SK-N-SH (cell line): ENCODE data around the gene CDO1. TPM values are rescaled to one million over a fixed set of nuclear protein-coding genes. Genes with fewer than 3 reads are reported as not detected.
"Not testable (repeated sequence)": the region's sequence is repeated elsewhere in the genome, so short reads cannot be mapped to it uniquely, and the experiment has no call there.

Experiments used
- CTCF ChIA-PET: fragments of 300-600, 350-600 bp; formaldehyde crosslinking; extraction: SDS; loops from one replicate; lab custom pipeline; 2021; lab: Yijun Ruan, JAX
- POLR2A ChIA-PET: fragments of 350-600 bp; sonication (Branson Sonifier 250); formaldehyde crosslinking; extraction: SDS; loops from one replicate; lab custom pipeline; 2020; ENCODE audit warnings: antibody characterized with exemption, inconsistent platforms; lab: Yijun Ruan, JAX
- DNase-seq: peaks from one replicate; pipeline ENCODE4 v3.0.0; 2012
- H2AFZ ChIP-seq: fragments of 200-600 bp; sonication (generic); 2 replicates; pipeline ENCODE4 v1.8.1; 2016; ENCODE audit warnings: antibody characterized with exemption, mild to moderate bottlenecking, low read depth
- H3F3A ChIP-seq: fragments of 200-600 bp; sonication (generic); replicated peaks from 2 replicates; pipeline ENCODE3; 2016; ENCODE audit warnings: antibody characterized with exemption, mild to moderate bottlenecking; ENCODE audit not compliant: insufficient read depth
- H3K27ac ChIP-seq, 2 experiments: fragments of 200-500 bp in 1 of 2; fragments of 200-600 bp in 1 of 2; sonication (Bioruptor generic) in 1 of 2; sonication (generic), shearing (Covaris generic) in 1 of 2; 2 replicates each; pipeline versions ENCODE4 v1.5.1 to v1.6.1; 2014 to 2016; ENCODE audit warnings: low read depth in 2 of 2, inconsistent platforms in 1 of 2, low read length in 1 of 2, mild to moderate bottlenecking in 1 of 2, mixed read lengths in 1 of 2
- H3K27me3 ChIP-seq: fragments of 200-600 bp; sonication (generic), shearing (Covaris generic); 2 replicates; pipeline ENCODE4 v1.6.1; 2016; ENCODE audit warnings: mixed run types; ENCODE audit not compliant: insufficient read depth
- H3K36me3 ChIP-seq, 2 experiments: fragments of 200-500 bp in 1 of 2; fragments of 200-600 bp in 1 of 2; sonication (Bioruptor generic) in 1 of 2; sonication (generic) in 1 of 2; replicated peaks in 1 of 2; 2 replicates each; pipeline versions ENCODE3 to v1.5.1; 2014 to 2016; ENCODE audit warnings: low read length in 1 of 2, mild to moderate bottlenecking in 1 of 2; ENCODE audit not compliant: insufficient read depth in 2 of 2, control insufficient read depth in 1 of 2
- H3K4me1 ChIP-seq, 2 experiments: fragments of 200-500 bp in 1 of 2; fragments of 200-600 bp in 1 of 2; sonication (Bioruptor generic) in 1 of 2; sonication (generic), shearing (Covaris generic) in 1 of 2; 2 replicates each; pipeline versions ENCODE4 v1.5.1 to v1.6.1; 2014 to 2016; ENCODE audit warnings: low read depth in 1 of 2, low read length in 1 of 2, mixed run types in 1 of 2; ENCODE audit not compliant: insufficient read depth in 2 of 2, control insufficient read depth in 1 of 2
- H3K4me2 ChIP-seq: fragments of 200-600 bp; sonication (generic), shearing (Covaris generic); 2 replicates; pipeline ENCODE4 v1.6.1; 2017; ENCODE audit warnings: mixed run types
- H3K4me3 ChIP-seq, 2 experiments: fragments of 200-500 bp in 1 of 2; fragments of 200-600 bp in 1 of 2; sonication (Bioruptor generic) in 1 of 2; sonication (generic), shearing (Covaris generic) in 1 of 2; 2 replicates each; pipeline versions ENCODE4 v1.5.1 to v1.8.1; 2014 to 2016; ENCODE audit warnings: low read depth in 2 of 2, inconsistent platforms in 1 of 2, low read length in 1 of 2, mild to moderate bottlenecking in 1 of 2, mixed read lengths in 1 of 2, moderate library complexity in 1 of 2
- H3K79me2 ChIP-seq: fragments of 200-600 bp; sonication (generic); 2 replicates; pipeline ENCODE4 v1.8.1; 2017; ENCODE audit warnings: mild to moderate bottlenecking; ENCODE audit not compliant: insufficient read depth
- H3K9ac ChIP-seq: fragments of 200-600 bp; sonication (generic); 2 replicates; pipeline ENCODE4 v1.6.1; 2017; ENCODE audit warnings: mixed run types
- H3K9me2 ChIP-seq: fragments of 200-600 bp; sonication (generic); 2 replicates; pipeline ENCODE4 v1.6.1; 2017; ENCODE audit warnings: mixed run types
- H3K9me3 ChIP-seq: fragments of 200-600 bp; sonication (generic); 2 replicates; pipeline ENCODE4 v1.6.1; 2017; ENCODE audit warnings: mixed run types, mild to moderate bottlenecking, moderate library complexity
- H4K20me1 ChIP-seq: fragments of 200-600 bp; sonication (generic); 2 replicates; pipeline ENCODE4 v1.6.1; 2017; ENCODE audit warnings: mild to moderate bottlenecking, mixed run types; ENCODE audit not compliant: insufficient read depth
- ELF1 ChIP-seq: IDR thresholded peaks from 2 replicates; pipeline ENCODE4 v1.4.0; 2012
- EZH2phosphoT487 ChIP-seq: fragments of 200-600 bp; sonication (generic); IDR thresholded peaks from 2 replicates; pipeline ENCODE4 v1.6.1; 2017; ENCODE audit warnings: low read depth, mixed run types, mild to moderate bottlenecking, antibody characterized with exemption, moderate library complexity, borderline replicate concordance
- FOXM1 ChIP-seq: IDR thresholded peaks from 2 replicates; pipeline ENCODE4 v1.4.0; 2012; ENCODE audit warnings: low read depth, mild to moderate bottlenecking
- GABPA ChIP-seq: IDR thresholded peaks from 2 replicates; pipeline ENCODE4 v1.4.0; 2012; ENCODE audit warnings: low read depth, mild to moderate bottlenecking
- MEF2A ChIP-seq: IDR thresholded peaks from 2 replicates; pipeline ENCODE4 v1.4.0; 2012; ENCODE audit warnings: low read depth, borderline replicate concordance
- RCOR1 ChIP-seq: fragments of 150-350 bp; IDR thresholded peaks from 2 replicates; pipeline ENCODE4 v1.6.1; 2017; ENCODE audit warnings: antibody characterized with exemption, low read length
- REST ChIP-seq: IDR thresholded peaks from 2 replicates; pipeline ENCODE4 v1.6.1; 2012; ENCODE audit warnings: mild to moderate bottlenecking, low read depth, low read length, moderate library complexity
- RFX5 ChIP-seq: IDR thresholded peaks from 2 replicates; pipeline ENCODE4 v1.6.1; 2012; ENCODE audit warnings: mild to moderate bottlenecking, improper control_type of control experiment, low read length
- SMC3 ChIP-seq: IDR thresholded peaks from 2 replicates; pipeline ENCODE4 v1.6.1; 2012; ENCODE audit warnings: low read depth, low read length, improper control_type of control experiment
- TEAD4 ChIP-seq: IDR thresholded peaks from 2 replicates; pipeline ENCODE4 v1.4.0; 2012; ENCODE audit warnings: mild to moderate bottlenecking, borderline replicate concordance; ENCODE audit not compliant: insufficient read depth
- WGBS: methylation state at CpG from one replicate; pipeline ENCODE4 v1.1.6; 2017; ENCODE audit warnings: low lambda C conversion rate; 5-methylcytosine and 5-hydroxymethylcytosine counted together
- polyA plus RNA-seq, 3 experiments: library from polyadenylated mRNA; depleted of rRNA; stranded (reverse); fragments of >200 nt; gene quantifications; 2 replicates each; pipeline ENCODE4 v1.2.3, GENCODE V29; 2012
- TF ChIP-seq, protein P1 (sequence below): fragments of 150-350 bp; IDR thresholded peaks from 2 replicates; pipeline ENCODE4 v1.6.1; 2017; ENCODE audit warnings: antibody characterized with exemption, low read length, low read depth, borderline replicate concordance

CDO1 gene
- polyA plus RNA-seq, 1 of the 3 experiments (the other 2 are of a cell fraction): 3.1 TPM

GRCh38 chr5:115825948-115826347 is 9.5 kb upstream of the CDO1 start:
- Histone ChIP-seq H3K4me1 (no peaks in the 10 kb centered on the region), H3K9me3 (no peaks in the 10 kb centered on the region), H3K4me3 (no peak overlapping the region), H3K9me2 (no peaks in the 10 kb centered on the region), H4K20me1 (no peaks in the 10 kb centered on the region), H2AFZ (no peak overlapping the region), H3K27me3 (no peaks in the 10 kb centered on the region), H3K9ac (no peak overlapping the region), H3K4me2 (no peak overlapping the region), H3K36me3 (peaks cover 28 to 43% of the 10 kb centered on the region in 2 experiments)
- CTCF ChIA-PET: interaction anchor here (0.8 to 2.7 kb wide), 3 partner anchors 13 to 191 kb away, joined by 3 to 10 read pairs (median 4); no protein-coding TSS in a partner anchor
- DNase-seq: no peak
- TF ChIP-seq MEF2A (no peak), FOXM1 (no peak), SMC3 (no peak), REST (no peak), GABPA (no peak), TEAD4 (no peak), EZH2phosphoT487 (no peak), RCOR1 (no peak), RFX5 (no peak), ELF1 (no peak)
- TF ChIP-seq, protein P1, sequence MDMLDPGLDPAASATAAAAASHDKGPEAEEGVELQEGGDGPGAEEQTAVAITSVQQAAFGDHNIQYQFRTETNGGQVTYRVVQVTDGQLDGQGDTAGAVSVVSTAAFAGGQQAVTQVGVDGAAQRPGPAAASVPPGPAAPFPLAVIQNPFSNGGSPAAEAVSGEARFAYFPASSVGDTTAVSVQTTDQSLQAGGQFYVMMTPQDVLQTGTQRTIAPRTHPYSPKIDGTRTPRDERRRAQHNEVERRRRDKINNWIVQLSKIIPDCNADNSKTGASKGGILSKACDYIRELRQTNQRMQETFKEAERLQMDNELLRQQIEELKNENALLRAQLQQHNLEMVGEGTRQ: no peak
- TF ChIP-seq, all 33 proteins: peak for 0
- Histone ChIP-seq H3F3A (peaks cover 10% of the 10 kb centered on the region), H3K27ac (no peak overlapping the region), H3K79me2 (no peaks in the 10 kb centered on the region)
- 90% methylated on average over 4 of the region's 4 CpGs for WGBS
- POLR2A ChIA-PET: no interaction called here

DNA sequence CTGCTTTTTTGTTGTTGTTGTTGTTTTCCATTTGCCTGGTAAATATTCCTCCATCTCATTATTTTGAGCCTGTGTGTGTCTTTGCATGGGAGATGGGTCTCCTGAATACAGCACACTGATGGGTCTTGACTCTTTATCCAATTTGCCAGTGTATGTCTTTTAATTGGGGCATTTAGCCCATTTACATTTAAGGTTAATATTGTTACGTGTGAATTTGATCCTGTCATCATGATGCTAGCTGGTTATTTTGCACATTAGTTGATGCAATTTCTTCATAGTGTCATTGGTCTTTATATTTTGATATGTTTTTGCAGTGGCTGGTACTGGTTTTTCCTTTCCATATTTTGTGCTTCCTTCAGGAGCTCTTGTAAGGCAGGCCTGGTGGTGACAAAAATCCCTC is 8.5 kb upstream of the CDO1 start:
- H3K27me3 ChIP-seq, H3F3A ChIP-seq, H3K4me3 ChIP-seq, H2AFZ ChIP-seq, H3K9ac ChIP-seq, CTCF ChIA-PET, H3K4me1 ChIP-seq, H3K9me2 ChIP-seq, DNase-seq, H3K4me2 ChIP-seq, H3K27ac ChIP-seq, H4K20me1 ChIP-seq, H3K79me2 ChIP-seq, H3K9me3 ChIP-seq, POLR2A ChIA-PET: not testable (repeated sequence)
- 100% methylated on average over 1 of the region's 1 CpG for WGBS
- peaks cover 19 to 33% of the 10 kb centered on the region in 2 experiments for H3K36me3 ChIP-seq
